Neuron (in vitro differentiated cells): ENCODE results near the gene DLX1.
A peak's percentile ranks its signal among the peaks of the same experiment; 100 is the strongest.

ENCODE experiments used
- H2AFZ ChIP-seq: one replicate; pipeline ENCODE4 v1.6.1; 2013; ENCODE audit warnings: low read depth, mild to moderate bottlenecking, inconsistent platforms, low read length, moderate library complexity
- H3K27me3 ChIP-seq: one replicate; pipeline ENCODE4 v1.6.1; 2013; ENCODE audit warnings: low read length; ENCODE audit not compliant: insufficient read depth
- H3K36me3 ChIP-seq: one replicate; pipeline ENCODE4 v1.6.1; 2013; ENCODE audit warnings: low read length; ENCODE audit not compliant: insufficient read depth
- H3K4me1 ChIP-seq: one replicate; pipeline ENCODE4 v1.6.1; 2013; ENCODE audit warnings: low read length; ENCODE audit not compliant: insufficient read depth
- H3K4me3 ChIP-seq: 2 replicates; pipeline ENCODE4 v1.5.1; 2013; ENCODE audit warnings: mild to moderate bottlenecking, low read length, moderate library complexity
- H3K9me3 ChIP-seq: one replicate; pipeline ENCODE4 v1.6.1; 2013; ENCODE audit warnings: low read length

The DLX1 gene

DNA sequence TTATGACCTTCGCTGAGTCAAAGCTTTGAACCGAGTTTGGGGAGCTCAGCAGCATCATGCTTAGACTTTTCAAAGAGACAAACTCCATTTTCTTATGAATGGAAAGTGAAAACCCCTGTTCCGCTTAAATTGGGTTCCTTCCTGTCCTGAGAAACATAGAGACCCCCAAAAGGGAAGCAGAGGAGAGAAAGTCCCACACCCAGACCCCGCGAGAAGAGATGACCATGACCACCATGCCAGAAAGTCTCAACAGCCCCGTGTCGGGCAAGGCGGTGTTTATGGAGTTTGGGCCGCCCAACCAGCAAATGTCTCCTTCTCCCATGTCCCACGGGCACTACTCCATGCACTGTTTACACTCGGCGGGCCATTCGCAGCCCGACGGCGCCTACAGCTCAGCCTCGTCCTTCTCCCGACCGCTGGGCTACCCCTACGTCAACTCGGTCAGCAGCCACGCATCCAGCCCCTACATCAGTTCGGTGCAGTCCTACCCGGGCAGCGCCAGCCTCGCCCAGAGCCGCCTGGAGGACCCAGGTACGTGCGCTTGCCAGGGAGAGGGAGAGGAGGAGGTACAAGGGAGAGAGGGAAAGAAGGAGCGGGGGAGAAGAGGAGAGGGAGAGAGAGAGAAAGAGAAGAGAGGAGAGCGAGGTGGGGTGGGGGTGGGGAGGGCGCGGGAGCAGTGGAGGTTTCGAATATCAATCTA lies at the start of gene DLX1:
Gene DLX1 (plus strand): TSS at position 48 of the 700 bp plus-strand sequence. CDS start 171 bp downstream, at position 219.
- H3K4me3 ChIP-seq: peak within 1 kb of the TSS; percentile 55
- H2AFZ ChIP-seq: peak within 1 kb of the TSS; percentile 87
- H3K27me3 ChIP-seq: peaks cover 95% of the 10 kb centered on the region
- H3K4me1 ChIP-seq: peaks cover 25% of the 10 kb centered on the region
- no peaks in the 10 kb centered on the region for H3K9me3 ChIP-seq
- H3K36me3 ChIP-seq: no peaks in the 10 kb centered on the region

GRCh38 chr2:172038121-172038520 lies 47.2 kb upstream of the DLX1 start:
- no peaks in the 10 kb centered on the region for H3K9me3 ChIP-seq
- no peaks in the 10 kb centered on the region for H3K4me1 ChIP-seq
- no peaks in the 10 kb centered on the region for H3K27me3 ChIP-seq
- no peak overlapping the region for H3K4me3 ChIP-seq
- H2AFZ ChIP-seq: no peak overlapping the region
- no peaks in the 10 kb centered on the region for H3K36me3 ChIP-seq

GRCh38 chr2:172038604-172039003 lies 46.7 kb upstream of the DLX1 start:
- H3K4me1 ChIP-seq: no peaks in the 10 kb centered on the region
- no peak overlapping the region for H2AFZ ChIP-seq
- H3K9me3 ChIP-seq: no peaks in the 10 kb centered on the region
- no peaks in the 10 kb centered on the region for H3K27me3 ChIP-seq
- no peaks in the 10 kb centered on the region for H3K36me3 ChIP-seq
- no peak overlapping the region for H3K4me3 ChIP-seq

DNA sequence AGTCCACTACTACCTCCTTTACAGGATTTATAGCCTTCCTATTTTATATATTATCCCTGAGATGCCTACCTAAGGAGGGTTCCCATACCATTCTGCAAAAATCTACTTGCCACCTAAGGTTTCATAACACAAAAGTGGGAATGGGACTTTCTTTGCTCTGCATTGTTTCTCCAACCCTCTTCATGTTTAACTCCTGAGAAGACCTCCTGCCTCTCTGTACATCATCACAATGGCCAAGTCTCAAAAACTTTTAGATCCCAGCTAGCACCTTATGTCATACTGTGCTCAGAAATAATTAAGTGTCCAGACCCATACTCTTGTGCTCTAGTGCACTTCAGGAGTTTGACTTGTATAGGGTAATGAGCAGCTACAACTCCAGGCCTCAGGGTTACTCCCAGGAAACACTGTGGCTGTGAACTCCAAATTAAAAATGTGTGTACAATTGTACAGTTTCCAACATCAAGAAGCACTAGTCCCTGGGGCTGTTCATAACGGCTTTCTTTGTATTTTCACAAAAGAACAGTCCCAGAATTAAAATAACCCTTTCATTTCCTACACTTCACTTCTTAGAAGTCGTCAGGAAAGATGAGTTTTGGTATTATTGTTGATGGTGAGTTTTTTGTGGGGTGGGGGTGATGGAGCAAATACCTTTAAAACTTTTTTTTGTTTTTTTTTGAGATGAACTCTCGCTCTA lies 46.1 kb upstream of the DLX1 start:
- H3K4me1 ChIP-seq: no peaks in the 10 kb centered on the region
- H3K4me3 ChIP-seq: no peak overlapping the region
- H3K27me3 ChIP-seq: no peaks in the 10 kb centered on the region
- H3K9me3 ChIP-seq: no peaks in the 10 kb centered on the region
- H3K36me3 ChIP-seq: no peaks in the 10 kb centered on the region
- no peak overlapping the region for H2AFZ ChIP-seq

- no peaks in the 10 kb centered on the region for H3K9me3 ChIP-seq
- no peaks in the 10 kb centered on the region for H3K27me3 ChIP-seq
- H3K4me3 ChIP-seq: no peak overlapping the region
- H3K4me1 ChIP-seq: no peaks in the 10 kb centered on the region
- no peak overlapping the region for H2AFZ ChIP-seq
- no peaks in the 10 kb centered on the region for H3K36me3 ChIP-seq
Measured at GRCh38 chr2:172040311-172040710, 45.0 kb upstream of the DLX1 start.

GRCh38 chr2:172046080-172046678 lies 39.1 kb upstream of the DLX1 start:
- no peaks in the 10 kb centered on the region for H3K36me3 ChIP-seq
- no peak overlapping the region for H2AFZ ChIP-seq
- peaks cover 4% of the 10 kb centered on the region for H3K4me1 ChIP-seq
- no peaks in the 10 kb centered on the region for H3K9me3 ChIP-seq
- no peaks in the 10 kb centered on the region for H3K27me3 ChIP-seq
- H3K4me3 ChIP-seq: no peak overlapping the region

DNA sequence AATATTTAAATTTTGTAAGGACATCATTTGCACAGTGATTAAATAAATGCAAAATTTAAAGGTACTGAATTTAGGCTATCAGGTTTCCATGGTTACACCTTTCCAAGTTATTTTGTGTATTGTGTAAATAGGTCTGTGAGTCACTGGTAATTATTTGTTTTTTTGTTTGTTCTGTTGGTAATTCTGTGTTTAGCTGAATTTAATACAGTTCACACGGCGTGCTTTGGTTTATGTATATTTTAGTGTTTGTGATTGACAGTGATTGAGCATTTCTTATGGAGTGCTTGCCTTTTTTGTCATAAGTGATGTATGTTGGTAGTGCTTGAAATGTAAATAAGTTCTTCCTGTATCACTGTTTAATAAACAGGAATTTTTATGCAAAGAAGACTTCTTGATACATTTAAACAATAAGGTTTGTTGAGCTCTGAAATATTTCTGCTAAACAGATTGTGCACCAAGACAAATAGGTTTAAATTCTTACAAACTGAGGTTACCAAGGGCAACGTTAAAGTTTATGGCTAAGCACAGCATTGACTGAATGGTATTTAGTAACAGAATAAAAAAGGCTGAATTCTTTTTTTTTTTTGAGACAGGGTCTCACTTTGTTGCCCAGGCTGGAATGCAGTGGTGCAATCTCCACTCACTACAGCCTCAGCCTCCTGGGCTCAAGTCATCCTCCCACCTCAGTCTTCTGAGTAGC lies 38.3 kb upstream of the DLX1 start:
- no peaks in the 10 kb centered on the region for H3K36me3 ChIP-seq
- H3K4me1 ChIP-seq: peaks cover 4% of the 10 kb centered on the region
- H3K4me3 ChIP-seq: no peak overlapping the region
- no peaks in the 10 kb centered on the region for H3K9me3 ChIP-seq
- no peak overlapping the region for H2AFZ ChIP-seq
- no peaks in the 10 kb centered on the region for H3K27me3 ChIP-seq

DNA sequence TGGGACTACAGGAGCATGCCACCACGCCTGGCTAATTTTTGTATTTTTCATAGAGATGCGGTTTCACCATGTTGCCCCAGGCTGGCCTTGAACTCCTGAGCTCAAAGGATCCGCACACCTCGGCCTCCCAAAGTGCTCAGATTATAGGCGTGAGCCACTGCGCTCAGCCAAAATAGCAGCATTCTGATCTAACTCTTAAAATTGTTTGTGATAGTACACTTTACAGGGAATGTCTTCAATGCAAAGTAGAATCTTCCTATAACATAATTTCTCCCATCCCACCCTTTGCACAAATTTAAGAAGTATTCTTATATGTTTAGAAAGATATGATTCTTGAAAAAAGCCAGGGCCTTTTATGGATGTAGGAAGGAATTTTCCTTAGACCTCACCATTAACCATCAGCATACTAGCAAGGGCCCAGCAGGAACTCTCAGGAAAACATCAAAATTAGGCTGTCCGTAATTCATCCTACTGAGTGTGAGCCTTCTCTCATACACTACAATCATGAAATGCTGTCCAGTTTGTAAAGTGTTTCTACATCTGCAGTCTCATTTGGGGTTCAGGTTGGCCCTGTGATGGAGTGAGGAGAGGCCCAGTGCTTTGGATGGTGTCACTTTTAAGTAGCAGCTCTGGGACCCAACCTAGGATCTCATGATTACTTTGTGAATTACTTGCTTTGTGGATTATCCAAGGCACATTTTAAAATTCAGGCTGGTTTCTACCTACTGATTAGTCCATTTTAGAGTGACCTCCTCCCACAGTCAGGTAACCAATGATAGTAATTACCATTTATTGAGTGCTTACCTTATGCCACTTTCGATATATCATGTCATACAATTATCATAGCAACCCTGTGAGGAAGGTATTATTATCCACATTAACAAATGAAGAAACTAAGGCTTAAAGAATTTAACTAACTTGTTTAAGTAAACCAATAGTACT lies 37.5 kb upstream of the DLX1 start:
- Histone ChIP-seq H3K9me3 (no peaks in the 10 kb centered on the region), H2AFZ (no peak overlapping the region)

GRCh38 chr2:172048508-172049503 lies 36.5 kb upstream of the DLX1 start:
- H3K36me3 ChIP-seq: no peaks in the 10 kb centered on the region
- no peaks in the 10 kb centered on the region for H3K9me3 ChIP-seq
- H3K4me3 ChIP-seq: no peak overlapping the region
- H3K4me1 ChIP-seq: peaks cover 13% of the 10 kb centered on the region
- H2AFZ ChIP-seq: no peak overlapping the region
- H3K27me3 ChIP-seq: no peaks in the 10 kb centered on the region

More for the DNA sequence above, 37.5 kb upstream of the DLX1 start:
- Histone ChIP-seq H3K4me1 (peaks cover 11% of the 10 kb centered on the region), H3K4me3 (no peak overlapping the region), H3K27me3 (no peaks in the 10 kb centered on the region), H3K36me3 (no peaks in the 10 kb centered on the region)

GRCh38 chr2:172049567-172050120 lies 35.7 kb upstream of the DLX1 start:
- Histone ChIP-seq H3K4me1 (peaks cover 13% of the 10 kb centered on the region), H3K27me3 (no peaks in the 10 kb centered on the region), H3K4me3 (no peak overlapping the region), H3K9me3 (no peaks in the 10 kb centered on the region), H2AFZ (no peak overlapping the region), H3K36me3 (no peaks in the 10 kb centered on the region)

DNA sequence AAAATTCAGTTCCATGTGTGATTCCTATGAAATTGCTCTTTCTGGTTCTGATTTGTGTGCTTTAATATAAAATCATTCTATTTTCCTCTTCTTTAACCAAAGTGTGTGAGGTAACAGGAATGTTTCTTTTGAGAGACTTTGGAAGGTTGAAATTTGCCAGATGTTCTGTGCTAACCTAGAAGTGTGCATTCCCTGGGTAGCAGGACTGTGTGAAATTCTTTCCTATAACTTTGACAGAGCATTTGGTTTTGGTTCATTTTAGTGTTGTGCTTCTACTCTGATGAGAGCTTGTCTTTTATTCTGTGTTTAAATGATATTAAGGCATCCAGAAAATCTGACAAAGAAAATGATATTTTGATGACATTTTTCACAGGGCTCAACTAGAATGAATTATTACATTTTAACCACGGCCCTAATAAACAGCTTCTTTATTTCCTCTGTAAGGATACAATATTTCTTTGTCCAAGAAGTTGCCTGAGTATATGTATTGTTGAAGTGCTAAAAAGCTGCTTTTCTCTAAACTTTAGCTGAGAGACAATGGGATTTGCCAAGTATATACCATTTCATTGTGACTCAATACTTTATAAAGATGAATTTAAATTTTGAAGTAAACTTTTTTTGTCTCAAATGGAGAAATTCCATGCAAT lies 34.7 kb upstream of the DLX1 start:
- no peak overlapping the region for H2AFZ ChIP-seq
- no peak overlapping the region for H3K4me3 ChIP-seq
- no peaks in the 10 kb centered on the region for H3K27me3 ChIP-seq

More for the DNA sequence above, 34.7 kb upstream of the DLX1 start:
- H3K36me3 ChIP-seq: no peaks in the 10 kb centered on the region
- peaks cover 13% of the 10 kb centered on the region for H3K4me1 ChIP-seq
- H3K9me3 ChIP-seq: no peaks in the 10 kb centered on the region
